ENCODE measurements around the gene PCCB. TPM values are rescaled to one million over a fixed set of nuclear protein-coding genes. Genes with fewer than 3 reads are reported as not detected.
"Not testable (repeated sequence)": the region's sequence is repeated elsewhere in the genome, so short reads cannot be mapped to it uniquely, and the experiment has no call there.

The PCCB gene
- total RNA-seq, 1 experiment from 2014 or later, result 69.0 TPM

GRCh38 chr3:136334209-136334608 is 84.1 kb downstream of the PCCB start:
- Mint-ChIP-seq H3K4me3 (no peak overlapping the region), H3K27me3 (ENCODE audit: low read depth) (no peaks in the 10 kb centered on the region), H3K9me3 (no peaks in the 10 kb centered on the region), H3K27ac (no peak overlapping the region), H3K4me1 (no peaks in the 10 kb centered on the region), H3K36me3 (peaks cover 17% of the 10 kb centered on the region)
- DNase-seq (ENCODE audit: low spot score), result no peak
- TF ChIP-seq GRHL2 (CRISPR knock-in tag; IDR thresholded peaks at IDR 0.05; ENCODE audit: insufficient replicate concordance, severe bottlenecking) (no peak), ATF3 (CRISPR knock-in tag; conservative IDR thresholded peaks at IDR 0.05) (no peak), ERG (CRISPR knock-in tag; IDR thresholded peaks at IDR 0.05) (no peak), SMAD4 (CRISPR knock-in tag; IDR thresholded peaks at IDR 0.05) (no peak), NFE2L1 (CRISPR knock-in tag; IDR thresholded peaks at IDR 0.05) (no peak), HMGA2 (CRISPR knock-in tag; IDR thresholded peaks at IDR 0.05) (no peak), ATF2 (CRISPR knock-in tag; IDR thresholded peaks at IDR 0.05; ENCODE audit: borderline replicate concordance, low read depth) (no peak), USF2 (CRISPR knock-in tag; IDR thresholded peaks at IDR 0.05) (no peak), FOXK1 (CRISPR knock-in tag; IDR thresholded peaks at IDR 0.05) (no peak), ZNF512 (CRISPR knock-in tag; IDR thresholded peaks at IDR 0.05; ENCODE audit: borderline replicate concordance) (no peak), ZNF281 (CRISPR knock-in tag; IDR thresholded peaks at IDR 0.05) (no peak), E2F4 (CRISPR knock-in tag; IDR thresholded peaks at IDR 0.05; ENCODE audit: borderline replicate concordance, low read depth) (no peak), E2F5 (CRISPR knock-in tag; IDR thresholded peaks at IDR 0.05) (no peak), MXD4 (CRISPR knock-in tag; IDR thresholded peaks at IDR 0.05; ENCODE audit: borderline replicate concordance) (no peak)
- ChIA-PET CTCF (interaction anchor here (0.9 to 1.8 kb wide), 2 partner anchors 57 to 255 kb away, joined by 3 to 5 read pairs; no protein-coding TSS in a partner anchor), POLR2A (no interaction called here)
- no peak for ATAC-seq

GRCh38 chr3:136334726-136335125 is 84.6 kb downstream of the PCCB start:
- H3K4me3 Mint-ChIP-seq; H3K9me3 Mint-ChIP-seq; POLR2A ChIA-PET; ATAC-seq; H3K27ac Mint-ChIP-seq; DNase-seq (ENCODE audit: low spot score); H3K4me1 Mint-ChIP-seq; H3K27me3 Mint-ChIP-seq (ENCODE audit: low read depth): not testable (repeated sequence)
- CTCF ChIA-PET, result interaction anchor here (0.9 to 1.8 kb wide), 3 partner anchors 17 to 256 kb away, joined by 3 to 5 read pairs (median 4); no protein-coding TSS in a partner anchor
- peaks cover 16% of the 10 kb centered on the region for H3K36me3 Mint-ChIP-seq
